Suprapubic skin (tissue), 4 donors: ENCODE measurements around the gene NCAPG. TPM values are rescaled to one million over a fixed set of nuclear protein-coding genes. Genes with fewer than 3 reads are reported as not detected.

ENCODE experiments used
- DNase-seq, 2 donors: peaks; one replicate each; pipeline ENCODE4 v3.0.0-alpha.2; 2019; ENCODE audit warnings: low spot score in 2 of 2
- H3K27ac ChIP-seq: fragments of 200-600 bp; sonication (generic); one replicate; pipeline ENCODE4 v1.5.1; 2019
- H3K27me3 ChIP-seq: fragments of 200-600 bp; sonication (generic); one replicate; pipeline ENCODE4 v1.5.1; 2019
- H3K36me3 ChIP-seq: fragments of 200-600 bp; sonication (generic); one replicate; pipeline ENCODE4 v1.5.1; 2019
- H3K4me1 ChIP-seq: fragments of 200-600 bp; sonication (generic); one replicate; pipeline ENCODE4 v1.5.1; 2019
- H3K4me3 ChIP-seq: fragments of 200-600 bp; sonication (generic); one replicate; pipeline ENCODE4 v1.5.1; 2019; ENCODE audit warnings: mild to moderate bottlenecking
- H3K9me3 ChIP-seq: fragments of 200-600 bp; sonication (generic); one replicate; pipeline ENCODE4 v1.5.1; 2019
- CTCF ChIP-seq, 2 donors: fragments of 200-600 bp in 1 of 2; fragments of 450-650 bp in 1 of 2; sonication (generic) in 1 of 2; IDR thresholded peaks; one replicate each; pipeline ENCODE4 v1.5.1; 2016 to 2019; ENCODE audit warnings: antibody characterized with exemption in 2 of 2, mild to moderate bottlenecking in 1 of 2, moderate library complexity in 1 of 2
- EP300 ChIP-seq: sonication (generic); formaldehyde crosslinking; IDR thresholded peaks from one replicate; pipeline ENCODE4 v1.6.1; 2017; ENCODE audit warnings: antibody characterized with exemption
- POLR2A ChIP-seq, 2 donors: fragments of 450-650 bp; IDR thresholded peaks; one replicate each; pipeline ENCODE4 v1.6.1; 2017; ENCODE audit warnings: antibody characterized with exemption in 2 of 2, mild to moderate bottlenecking in 2 of 2, moderate library complexity in 2 of 2
- POLR2AphosphoS5 ChIP-seq, 3 donors: sonication (generic); formaldehyde crosslinking; IDR thresholded peaks; one replicate each; pipeline ENCODE4 v1.6.1; 2017; ENCODE audit warnings: antibody characterized with exemption in 3 of 3
- WGBS: methylation state at CpG from one replicate; pipeline ENCODE4 v1.1.5; 2018; 5-methylcytosine and 5-hydroxymethylcytosine counted together
- total RNA-seq, 4 donors: library from RNA; depleted of rRNA; stranded (reverse); fragments of >200 nt; gene quantifications; one replicate each; pipeline ENCODE4 v1.1.0, GENCODE V29; 2016

Gene NCAPG
- total RNA-seq, 4 donors from 2014 or later: 1.6 to 10.7 (median 4.2) TPM

GRCh38 chr4:17884511-17884910, 73.7 kb downstream of the NCAPG start:
- Histone ChIP-seq H3K4me1 (no peaks in the 10 kb centered on the region), H3K36me3 (peaks cover 8% of the 10 kb centered on the region), H3K27me3 (no peaks in the 10 kb centered on the region), H3K27ac (no peak overlapping the region), H3K4me3 (no peak overlapping the region), H3K9me3 (no peaks in the 10 kb centered on the region)
- DNase-seq: no peak
- TF ChIP-seq CTCF (IDR thresholded peaks at IDR 0.05): no peak
- TF ChIP-seq POLR2A (IDR thresholded peaks at IDR 0.05): no peak
- no peak for TF ChIP-seq EP300
- no peak for TF ChIP-seq POLR2AphosphoS5 (IDR thresholded peaks at IDR 0.05)
- 81% methylated on average over 2 of the region's 2 CpGs for WGBS

GRCh38 chr4:17889692-17890091, 78.9 kb downstream of the NCAPG start:
- TF ChIP-seq POLR2AphosphoS5 (IDR thresholded peaks at IDR 0.05): no peak
- no peak for TF ChIP-seq CTCF (IDR thresholded peaks at IDR 0.05)
- no peak for TF ChIP-seq POLR2A (IDR thresholded peaks at IDR 0.05)
- no peak for TF ChIP-seq EP300
- H3K9me3 ChIP-seq: no peaks in the 10 kb centered on the region

GRCh38 chr4:17894421-17894820, 83.6 kb downstream of the NCAPG start:
- Histone ChIP-seq H3K4me1 (no peaks in the 10 kb centered on the region), H3K4me3 (no peak overlapping the region), H3K27ac (no peak overlapping the region), H3K27me3 (no peaks in the 10 kb centered on the region), H3K36me3 (no peaks in the 10 kb centered on the region), H3K9me3 (no peaks in the 10 kb centered on the region)
- TF ChIP-seq CTCF (IDR thresholded peaks at IDR 0.05): no peak
- 84% methylated on average over 3 of the region's 3 CpGs for WGBS
- DNase-seq: no peak

More at GRCh38 chr4:17889692-17890091, 78.9 kb downstream of the NCAPG start:
- peaks cover 2% of the 10 kb centered on the region for H3K36me3 ChIP-seq
- H3K4me1 ChIP-seq: no peaks in the 10 kb centered on the region
- DNase-seq: no peak
- no peak overlapping the region for H3K4me3 ChIP-seq
- no peak overlapping the region for H3K27ac ChIP-seq
- WGBS: 96% methylated on average over 1 of the region's 1 CpG
- H3K27me3 ChIP-seq: no peaks in the 10 kb centered on the region

Other genes starting within 250 kb of the NCAPG start
- gene LAP3, start 233.8 kb upstream of the NCAPG start, total RNA-seq: 100 to 1,000 TPM in 1 of 4 donors, 10 to 100 TPM in 3; 45.9 to 100 (median 62.0) TPM
- gene MED28, start 196.3 kb upstream of the NCAPG start, total RNA-seq: 10 to 100 TPM; 12.4 to 22.2 (median 14.4) TPM
- gene FAM184B, start 29.4 kb upstream of the NCAPG start, total RNA-seq: under 1 TPM in 3 of 4 donors, not detected in 1; 0.24 to 0.39 (median 0.25) TPM
- gene DCAF16, start 222 bp upstream of the NCAPG start, total RNA-seq: 10 to 100 TPM; 31.5 to 45.1 (median 33.9) TPM
- gene LCORL, start 210.8 kb downstream of the NCAPG start, total RNA-seq: 10 to 100 TPM; 14.9 to 26.4 (median 19.6) TPM